K562 (cell line): ENCODE measurements around the gene ACER2.

Experiments used
- HCFC1 ChIP-seq: IDR thresholded peaks from 2 replicates; pipeline ENCODE4 v1.6.1; 2012; ENCODE audit warnings: low read depth, low read length, improper control_type of control experiment
- HDAC8 ChIP-seq: fragments of 450-650 bp; IDR thresholded peaks from 2 replicates; pipeline ENCODE4 v1.6.1; 2016; ENCODE audit warnings: mild to moderate bottlenecking, missing genetic modification characterization, moderate library complexity, missing compliant biosample characterization
- HMGXB4 ChIP-seq: sonication (generic); formaldehyde crosslinking; IDR thresholded peaks from 2 replicates; pipeline ENCODE4 v1.8.1; 2023; ENCODE audit warnings: mild to moderate bottlenecking, missing genetic modification reagents
- JUNB ChIP-seq: fragments of 450-650 bp; formaldehyde crosslinking; conservative IDR thresholded peaks from 2 replicates; pipeline ENCODE4 v1.4.0; 2020; ENCODE audit warnings: mild to moderate bottlenecking
- PHB ChIP-seq: fragments of 250-450 bp; sonication (Bioruptor Pico); IDR thresholded peaks from 2 replicates; pipeline ENCODE4 v1.5.0; 2021
- RAD51 ChIP-seq: fragments of 450-650 bp; IDR thresholded peaks from 2 replicates; pipeline ENCODE4 v1.7.1; 2016; ENCODE audit warnings: low read depth, mild to moderate bottlenecking, borderline replicate concordance
- TAF1 ChIP-seq: IDR thresholded peaks from 2 replicates; pipeline ENCODE4 v1.6.1; 2011; ENCODE audit warnings: mild to moderate bottlenecking, low read length, moderate library complexity; ENCODE audit not compliant: insufficient read depth, control insufficient read depth, severe bottlenecking; ENCODE audit errors: extremely low read depth
- TRIM28 ChIP-seq: fragments of 450-650 bp; IDR thresholded peaks from 2 replicates; pipeline ENCODE4 v1.6.1; 2017
- ZNF655 ChIP-seq: fragments of 250-450 bp; sonication (Bioruptor Pico); IDR thresholded peaks from 2 replicates; pipeline ENCODE4 v1.5.0; 2021

- TF ChIP-seq HDAC8 (tag) (no peak), ZNF655 (CRISPR knock-in tag) (no peak), HCFC1 (no peak), JUNB (CRISPR knock-in tag) (no peak), TAF1 (no peak), PHB (CRISPR knock-in tag) (no peak), TRIM28 (no peak), HMGXB4 (CRISPR knock-in tag) (no peak), RAD51 (no peak)
Measured at GRCh38 chr9:19471737-19472648, 63.2 kb downstream of the ACER2 start.
